IPS-NIHi11 (cell line): Measurements from ENCODE around the gene TMEM144.
"Not testable (repeated sequence)": the region's sequence is repeated elsewhere in the genome, so short reads cannot be mapped to it uniquely, and the experiment has no call there.

Experiments
- DNase-seq: peaks from one replicate; pipeline ENCODE4 v3.0.0; 2012; ENCODE audit warnings: mixed read lengths, low spot score

The TMEM144 gene

DNA sequence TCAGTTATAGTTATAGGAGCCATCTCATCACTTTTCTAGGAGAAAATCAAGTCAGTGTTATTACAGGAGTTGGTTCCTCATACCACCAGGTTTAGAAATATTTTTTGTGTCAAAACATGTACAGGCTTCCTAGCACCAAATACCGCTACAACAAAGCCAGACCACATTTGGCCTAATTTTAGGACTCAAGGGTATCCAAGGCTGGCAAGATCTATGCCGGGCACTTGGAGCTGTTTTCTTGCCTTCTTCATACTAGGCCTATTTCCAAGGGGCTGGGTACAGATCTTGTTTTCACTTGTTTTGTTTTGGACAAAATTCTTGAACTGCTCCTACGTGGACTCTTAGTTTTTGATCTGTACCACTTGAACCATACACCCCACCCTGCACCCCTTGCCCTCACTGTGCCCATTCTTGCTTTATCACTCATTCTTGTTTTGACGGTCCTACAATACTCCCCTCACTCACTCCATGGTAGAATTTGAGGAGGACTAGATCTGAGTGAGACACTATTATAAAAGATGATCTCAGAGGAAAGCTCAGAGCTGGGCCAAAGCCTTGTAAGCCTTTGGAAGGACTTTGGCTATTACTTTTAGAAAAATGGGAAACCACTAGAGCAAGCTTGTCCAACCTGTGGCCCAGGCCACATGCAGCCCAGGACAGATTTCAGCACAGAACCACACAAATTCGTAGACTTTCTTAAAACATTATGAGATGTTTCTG, 17.7 kb upstream of the TMEM144 start:
- DNase-seq: no peak

DNA sequence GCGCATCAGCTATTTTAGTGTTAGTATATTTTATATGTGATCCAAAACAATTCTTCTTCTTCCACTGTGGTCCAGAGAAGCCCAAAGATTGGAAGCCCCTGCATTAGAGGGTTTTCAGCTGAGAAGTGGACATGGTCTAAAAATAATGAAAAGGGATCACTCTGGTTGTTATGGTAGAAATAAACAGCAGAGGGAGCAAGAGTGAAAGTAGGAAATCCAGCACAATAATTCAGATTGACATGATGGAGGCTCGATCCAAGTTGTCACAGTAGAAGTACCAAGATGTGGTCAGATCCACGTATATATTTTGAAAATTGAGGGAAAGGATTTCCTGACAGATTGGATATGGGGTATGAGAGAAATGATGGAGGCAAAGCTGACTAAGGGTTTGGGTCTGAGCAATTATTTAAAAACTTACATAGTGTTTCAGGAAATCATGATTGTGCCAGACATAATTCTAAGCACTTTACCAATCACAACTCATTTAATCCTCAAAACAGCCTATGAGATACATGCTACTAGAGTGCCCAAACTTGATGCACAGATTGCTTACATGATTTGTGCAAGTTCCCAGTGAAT, 17.0 kb upstream of the TMEM144 start:
- peak; percentile 65 for DNase-seq

DNA sequence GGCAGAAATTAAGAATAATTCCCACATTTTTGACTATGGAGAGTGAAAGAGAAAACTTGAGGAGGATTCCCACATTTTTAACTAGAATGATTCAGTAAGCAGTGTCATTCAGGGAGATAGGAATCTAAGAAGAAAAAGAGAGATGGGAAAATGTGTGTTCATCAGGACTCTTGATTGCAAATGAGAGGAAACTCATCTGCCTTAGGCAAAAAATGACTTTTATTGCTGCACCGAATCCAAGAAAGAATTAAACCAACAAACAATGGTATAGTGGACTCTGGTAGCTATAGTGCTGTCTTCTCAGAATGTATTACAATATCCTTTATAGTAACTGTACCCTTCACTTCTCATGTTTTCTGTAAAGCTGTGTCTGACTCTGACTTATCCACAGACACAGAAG, 15.0 kb upstream of the TMEM144 start:
- no peak for DNase-seq

DNA sequence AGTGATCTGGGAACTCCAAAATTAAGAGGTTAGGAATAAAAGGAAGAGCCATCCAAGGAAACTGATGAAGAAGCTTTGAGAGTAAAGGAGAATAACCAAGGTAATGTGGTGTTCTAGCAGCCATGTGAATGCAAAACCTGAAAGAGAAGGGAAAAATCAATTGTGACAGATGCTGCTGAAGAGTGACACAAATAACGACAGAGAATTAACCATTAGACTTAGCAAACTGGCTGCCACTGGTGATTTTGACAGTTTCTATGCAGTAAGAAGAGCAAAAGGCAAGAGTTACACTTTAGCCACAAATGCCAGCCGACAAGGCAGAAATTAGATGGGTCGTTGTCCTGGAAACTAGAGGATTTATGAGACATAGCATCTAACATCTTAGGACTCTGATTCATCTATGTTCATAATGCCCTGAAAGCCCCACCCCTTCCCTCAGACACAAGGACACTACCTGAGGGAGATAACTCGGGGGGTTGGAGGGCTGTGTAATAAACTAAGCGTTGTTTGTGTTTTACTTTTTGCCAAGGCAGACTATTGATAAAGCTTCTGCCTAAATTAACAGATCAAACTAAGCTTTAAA, 13.0 kb upstream of the TMEM144 start:
- DNase-seq: no peak

DNA sequence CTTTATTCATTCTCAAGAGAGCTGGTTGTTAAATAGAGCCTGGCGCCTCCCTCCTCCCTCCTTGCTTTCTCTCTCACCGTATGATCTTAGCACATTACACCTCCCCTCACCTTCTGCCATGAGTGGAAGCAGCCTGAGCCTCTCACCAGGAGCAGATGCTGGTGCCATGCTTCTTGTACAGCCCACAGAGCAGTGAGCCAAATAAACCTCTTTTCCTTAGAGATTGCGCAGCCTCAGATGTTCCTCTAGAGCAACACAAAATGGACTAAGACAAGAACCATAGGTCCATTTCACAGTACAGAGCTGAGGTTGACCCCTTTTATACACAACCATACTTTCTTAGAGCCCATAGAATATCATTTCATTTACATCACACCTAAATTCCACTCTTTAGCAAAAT, 10.1 kb upstream of the TMEM144 start:
- no peak for DNase-seq

DNA sequence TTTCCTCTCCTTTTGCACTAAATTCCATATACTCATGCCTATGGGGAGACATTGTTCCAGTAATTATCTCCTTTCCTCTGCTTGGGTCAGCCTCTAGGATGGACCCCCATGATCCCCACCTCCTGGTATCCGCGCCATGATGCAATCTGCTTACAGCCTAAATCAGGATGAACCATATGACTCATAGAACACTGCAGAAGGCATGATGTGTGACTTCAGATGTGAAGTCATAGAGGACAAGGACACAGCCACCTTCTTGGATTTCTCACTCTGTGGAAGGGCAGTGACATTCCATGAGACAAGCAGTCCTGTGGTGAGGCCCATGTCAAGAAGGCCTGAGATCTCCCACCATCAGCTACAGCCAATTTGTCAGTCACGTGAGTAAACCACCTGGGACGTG, 9.0 kb upstream of the TMEM144 start:
- no peak for DNase-seq

DNA sequence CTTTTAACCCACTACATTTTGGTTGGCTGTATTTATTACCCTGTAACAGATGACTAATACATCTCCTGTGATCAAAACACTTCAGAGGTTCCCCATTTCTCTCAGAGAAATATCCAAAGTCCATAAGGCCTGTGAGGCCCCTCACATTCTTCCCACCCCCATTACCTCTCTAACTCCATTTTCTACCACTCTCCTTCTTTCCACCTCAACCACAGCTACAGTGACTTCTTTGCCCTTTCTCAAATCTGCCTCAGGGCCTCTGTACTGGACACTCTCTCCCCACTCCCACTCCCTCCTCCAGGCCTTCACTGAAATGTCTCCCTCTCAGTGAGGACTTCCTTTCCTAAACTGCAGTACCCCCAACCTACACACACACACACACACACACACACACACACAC, 8.4 kb upstream of the TMEM144 start:
- DNase-seq: no peak

DNA sequence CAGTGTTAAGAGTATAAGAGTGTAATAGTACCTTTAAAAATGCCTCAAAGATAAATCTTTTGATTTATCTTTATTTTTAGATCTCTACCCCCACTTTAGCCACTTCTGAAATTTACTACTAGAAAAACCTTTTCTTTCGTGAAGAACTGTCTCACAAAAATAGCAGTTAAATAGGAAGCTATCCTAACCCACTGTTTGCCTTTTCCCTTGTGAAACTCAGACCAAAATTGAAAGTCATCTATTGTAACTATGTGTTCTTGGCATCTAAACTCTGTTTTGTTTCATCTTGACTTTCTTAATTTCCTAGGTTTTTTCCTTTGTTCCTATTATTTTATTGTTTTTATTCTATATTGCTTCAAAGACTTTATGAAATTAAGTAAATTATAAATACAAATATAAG, 7.8 kb upstream of the TMEM144 start:
- DNase-seq: no peak

DNA sequence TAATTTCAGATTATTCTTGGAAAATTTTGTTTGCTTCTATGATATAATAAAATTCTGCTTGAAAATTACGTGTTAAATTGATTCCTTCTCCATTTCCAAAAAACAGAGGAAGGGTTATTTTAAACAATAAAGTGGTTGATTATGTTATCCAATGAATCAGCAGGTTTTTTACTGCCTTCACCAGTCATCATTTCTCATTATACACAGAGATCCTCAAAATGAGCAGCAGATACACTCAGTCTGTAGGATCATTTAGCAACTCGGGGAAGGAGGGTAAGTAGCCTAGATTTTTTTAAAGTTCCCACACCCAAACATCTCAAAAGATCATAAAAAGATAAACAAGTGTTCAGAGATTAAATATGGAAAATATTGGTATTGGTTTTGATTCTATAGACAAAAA, 6.8 kb upstream of the TMEM144 start:
- DNase-seq: no peak

DNA sequence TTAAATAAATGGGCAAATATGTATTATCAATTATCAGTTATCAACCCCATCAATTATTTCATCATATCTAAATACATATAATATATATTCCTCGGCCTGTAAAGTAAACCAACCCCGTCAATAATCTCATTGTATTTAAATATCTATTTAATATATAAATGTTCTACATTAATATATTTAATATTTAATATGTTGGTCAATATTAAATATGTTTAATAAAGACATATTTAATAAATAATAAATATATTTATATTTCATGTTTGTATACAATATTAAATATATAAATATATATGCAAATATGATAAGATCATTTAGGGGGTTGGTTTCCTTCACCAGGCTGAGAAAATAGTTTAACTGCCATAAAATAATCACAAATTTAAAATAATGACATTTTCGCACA, 6.4 kb upstream of the TMEM144 start:
- DNase-seq: no peak

DNA sequence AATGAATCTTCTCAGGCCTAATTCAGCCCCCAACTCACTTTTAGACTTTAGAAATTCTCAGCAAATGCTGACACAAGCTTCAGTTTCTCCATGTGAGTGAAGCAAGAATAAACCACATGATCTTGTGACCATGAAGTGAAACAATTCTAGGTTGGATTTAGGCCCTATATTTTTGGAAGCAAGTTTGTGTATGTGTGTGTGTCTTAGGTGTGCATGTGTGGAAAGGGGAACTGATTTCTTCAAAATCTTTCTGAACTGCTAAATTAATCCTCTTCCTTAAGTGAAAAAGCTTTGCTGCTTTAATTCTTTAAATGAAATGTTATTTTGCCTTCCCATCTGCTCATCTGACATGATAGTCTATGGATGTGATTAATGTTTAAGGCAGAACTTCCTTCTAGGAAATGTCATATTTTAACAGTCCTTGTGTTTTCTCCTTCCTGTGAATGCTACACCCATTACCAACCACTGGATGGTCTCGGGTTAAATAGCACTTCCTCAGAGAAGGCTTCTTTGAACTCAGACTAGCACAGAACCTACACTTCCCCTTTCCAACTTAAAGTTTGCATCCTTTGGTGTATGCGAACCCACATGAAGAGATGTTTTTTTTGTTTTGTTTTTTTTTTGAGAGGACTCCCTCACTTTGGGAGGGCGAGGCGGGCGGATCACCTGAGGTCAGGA, 1.2 kb upstream of the TMEM144 start:
- no peak for DNase-seq

DNA sequence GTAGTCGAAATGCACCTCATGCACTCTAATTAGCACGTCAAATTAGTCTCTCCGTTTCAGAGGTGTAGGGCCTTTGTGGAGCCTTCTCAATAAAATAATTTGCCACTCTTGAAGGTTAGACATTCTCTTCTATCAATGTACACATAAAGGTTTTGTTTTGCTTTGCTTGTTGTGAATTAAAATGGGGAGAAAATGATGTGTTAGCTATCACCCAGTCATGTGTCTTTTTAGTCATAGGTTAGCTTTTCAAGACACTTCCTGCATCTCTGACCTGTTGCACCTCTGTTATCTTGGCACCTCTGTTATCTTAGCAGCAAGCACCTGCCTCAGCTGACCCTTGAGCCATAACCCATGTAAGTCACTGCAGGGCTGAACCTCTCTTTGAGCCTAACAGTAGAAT, 936 bp downstream of the TMEM144 start:
- DNase-seq: no peak

DNA sequence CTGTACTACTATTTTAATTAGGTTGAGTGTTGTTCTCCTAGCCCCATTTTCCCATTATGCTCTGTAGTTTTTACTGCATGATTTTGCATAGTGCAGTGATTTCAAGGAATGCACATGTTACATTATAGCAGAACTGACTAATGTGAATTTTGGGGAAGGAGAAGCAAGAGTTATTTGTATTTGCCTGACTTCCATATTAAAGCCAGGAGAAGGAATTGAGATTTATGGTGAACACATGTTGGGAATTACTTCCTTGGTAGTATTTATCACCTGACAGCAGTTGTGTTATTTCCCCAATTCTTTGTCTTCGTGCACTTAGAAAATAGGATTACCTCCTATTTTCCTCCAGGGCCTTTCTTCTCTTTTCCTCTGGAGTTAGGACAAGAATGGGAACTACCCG, 3.2 kb downstream of the TMEM144 start:
- DNase-seq: no peak

DNA sequence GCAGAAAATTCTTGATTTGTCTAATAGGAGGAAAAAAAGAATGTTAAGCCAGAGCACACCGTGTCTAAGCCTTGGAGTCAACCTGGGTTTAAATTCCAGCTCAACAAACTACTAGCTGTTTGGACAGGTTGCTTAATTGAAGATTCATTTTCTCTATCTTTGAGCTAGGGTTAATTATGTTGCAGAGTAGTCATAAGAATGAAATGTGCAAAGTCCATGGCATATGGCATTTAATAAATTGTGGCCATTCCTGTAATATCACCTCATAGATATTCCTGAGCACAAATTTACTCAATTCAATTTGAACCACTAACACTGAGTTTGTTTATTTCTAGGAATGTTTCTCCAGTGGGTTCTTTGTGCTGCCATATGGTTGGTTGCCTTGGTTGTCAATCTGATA, 4.6 kb downstream of the TMEM144 start:
- DNase-seq: no peak

DNA sequence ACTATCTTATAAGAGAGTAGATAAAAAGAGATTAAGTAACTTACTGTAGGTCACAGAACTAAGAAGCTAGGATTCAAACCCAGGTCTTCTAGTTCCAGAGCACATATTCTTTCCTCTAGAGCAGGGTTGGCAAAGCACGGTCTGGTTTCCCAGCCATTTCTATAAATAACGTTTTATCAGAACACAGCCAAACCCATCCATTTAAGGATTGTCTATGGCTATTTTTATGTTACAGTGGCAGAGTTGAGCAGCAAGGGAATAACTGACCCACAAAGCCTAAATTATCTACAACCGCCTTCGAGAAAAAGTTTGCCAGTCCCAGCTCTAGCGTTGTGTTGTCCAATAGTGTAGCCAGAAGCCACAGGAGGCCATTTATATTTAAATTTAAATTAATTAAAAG, 7.5 kb downstream of the TMEM144 start:
- no peak for DNase-seq

DNA sequence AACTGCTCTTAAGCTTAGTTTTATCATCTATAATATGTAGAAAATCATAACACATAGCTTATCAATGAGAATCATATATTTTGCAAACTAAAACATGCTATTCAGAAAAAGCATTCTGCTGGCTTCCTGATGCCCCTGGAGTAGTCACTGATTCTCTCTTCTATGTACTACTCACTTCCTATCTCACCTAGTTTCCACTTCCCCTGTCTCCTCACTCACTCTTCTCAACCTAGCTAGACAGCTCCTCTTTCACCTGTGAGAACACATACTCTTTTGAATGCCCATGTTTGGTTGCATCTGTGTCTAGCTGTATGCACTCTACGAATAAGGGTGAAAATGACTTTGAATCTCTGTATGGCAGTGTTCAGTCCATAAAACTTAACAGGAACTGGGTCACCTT, 9.3 kb downstream of the TMEM144 start:
- no peak for DNase-seq

DNA sequence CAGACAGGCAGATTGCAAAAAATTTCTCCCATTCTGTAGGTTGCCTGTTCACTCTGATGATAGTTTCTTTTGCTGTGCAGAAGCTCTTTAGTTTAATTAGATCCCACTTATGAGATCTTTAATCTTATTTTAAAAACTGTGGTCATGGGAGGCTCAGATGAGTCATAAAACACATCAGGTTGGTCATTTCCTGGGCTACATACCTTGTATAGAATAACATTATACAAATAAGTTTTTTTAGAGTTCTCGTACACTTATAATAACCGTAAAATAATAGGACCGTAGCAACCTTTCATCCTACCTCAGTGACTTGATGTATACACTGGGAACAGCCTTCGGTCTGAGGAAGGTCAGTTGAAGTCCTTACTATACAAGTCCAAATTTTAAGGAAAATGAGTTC, 14.0 kb downstream of the TMEM144 start:
- not testable (repeated sequence) for DNase-seq

DNA sequence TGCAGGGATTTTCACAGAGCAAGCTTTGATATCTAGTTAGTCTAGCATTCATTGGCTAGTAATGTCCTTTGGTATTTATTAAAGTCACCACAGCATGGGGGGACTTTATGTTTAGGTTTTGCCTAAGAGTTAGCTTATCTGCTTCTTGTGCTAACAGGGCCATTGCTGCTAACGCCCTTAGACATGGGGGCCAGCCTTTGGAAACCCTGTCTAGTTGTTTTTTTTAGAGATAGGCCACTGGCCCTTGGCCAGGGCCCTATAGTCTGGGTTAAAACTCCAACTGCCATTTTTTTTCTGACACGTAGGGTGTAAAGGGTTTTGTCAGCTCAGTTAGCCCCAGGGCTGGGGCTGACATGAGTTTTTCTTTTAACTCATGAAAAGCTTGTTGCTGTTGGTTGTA, 14.7 kb downstream of the TMEM144 start:
- not testable (repeated sequence) for DNase-seq

DNA sequence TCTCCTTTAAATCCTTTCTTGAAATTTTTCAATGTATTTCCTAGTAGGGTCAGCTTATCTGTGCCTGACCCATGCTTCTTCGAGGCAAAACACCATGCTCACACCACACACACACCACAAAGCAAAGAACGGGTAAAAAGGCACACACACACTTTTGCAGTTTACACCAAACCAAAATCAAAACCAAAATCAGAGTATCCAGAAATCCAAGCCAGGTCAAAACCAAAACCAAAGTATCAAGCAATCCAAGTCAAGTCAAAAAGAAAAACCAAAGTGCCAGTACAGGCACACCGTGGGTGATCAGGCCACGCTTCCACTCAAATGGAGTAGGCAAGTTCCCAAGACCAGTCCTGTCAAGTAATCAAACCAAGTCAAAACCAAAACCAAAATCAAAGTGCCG, 17.6 kb downstream of the TMEM144 start:
- not testable (repeated sequence) for DNase-seq

DNA sequence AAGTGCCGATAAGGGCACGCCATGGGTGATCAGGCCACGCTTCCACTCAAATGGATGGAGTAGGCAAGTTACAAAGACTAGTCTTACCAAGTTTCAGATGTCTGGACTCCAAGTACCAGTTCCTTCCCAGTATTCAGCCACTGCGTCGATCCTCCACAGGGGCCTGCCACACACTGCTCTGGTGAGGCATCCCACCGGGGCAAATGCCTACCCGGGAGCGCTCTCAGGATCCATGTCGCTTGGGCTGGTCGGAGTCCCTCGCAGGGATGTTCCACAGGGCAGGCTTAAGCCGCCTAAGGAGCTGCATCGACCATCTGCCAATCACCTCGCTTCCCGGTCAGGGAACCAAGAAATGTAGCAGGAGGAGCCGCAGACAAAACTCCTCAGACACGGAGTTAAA, 18.1 kb downstream of the TMEM144 start:
- not testable (repeated sequence) for DNase-seq

DNA sequence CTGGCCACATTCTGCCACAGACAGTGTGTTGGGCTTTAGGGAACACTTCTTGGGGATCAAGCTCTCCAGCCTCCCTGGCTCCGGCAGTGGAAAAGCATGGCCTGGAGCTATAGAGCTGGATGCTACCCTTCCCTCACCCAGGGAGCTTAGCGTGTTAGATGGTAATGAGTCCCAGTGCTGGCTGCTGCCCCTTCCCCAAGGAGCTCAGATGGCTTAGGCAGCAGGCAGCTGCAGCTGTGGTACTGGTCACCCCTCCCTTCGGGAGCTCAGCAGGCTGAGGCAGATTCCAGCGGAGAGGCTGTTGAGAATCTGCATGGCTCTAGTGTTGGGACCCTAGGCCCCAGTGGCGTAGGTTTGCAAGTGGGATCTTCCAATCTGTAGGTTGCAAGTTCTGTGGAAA, 19.5 kb downstream of the TMEM144 start:
- no peak for DNase-seq

DNA sequence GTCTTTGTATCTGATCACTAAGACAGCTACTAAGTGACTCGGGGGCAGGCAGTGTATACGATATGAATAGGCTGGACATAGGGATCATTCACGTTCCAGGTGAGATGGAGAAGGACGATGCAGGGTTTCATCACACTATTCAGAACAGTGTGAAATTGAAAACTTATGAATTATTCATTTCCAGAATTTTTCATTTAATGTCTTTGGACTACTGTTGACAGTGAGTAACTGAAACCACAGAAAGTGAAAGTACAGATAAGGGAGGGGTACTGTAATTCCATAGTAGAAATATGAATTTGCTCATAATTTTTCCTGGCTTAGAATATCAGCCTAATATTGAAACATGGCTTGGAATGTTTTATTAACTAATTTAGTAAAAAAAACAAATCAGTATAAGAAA, 24.4 kb downstream of the TMEM144 start:
- no peak for DNase-seq

DNA sequence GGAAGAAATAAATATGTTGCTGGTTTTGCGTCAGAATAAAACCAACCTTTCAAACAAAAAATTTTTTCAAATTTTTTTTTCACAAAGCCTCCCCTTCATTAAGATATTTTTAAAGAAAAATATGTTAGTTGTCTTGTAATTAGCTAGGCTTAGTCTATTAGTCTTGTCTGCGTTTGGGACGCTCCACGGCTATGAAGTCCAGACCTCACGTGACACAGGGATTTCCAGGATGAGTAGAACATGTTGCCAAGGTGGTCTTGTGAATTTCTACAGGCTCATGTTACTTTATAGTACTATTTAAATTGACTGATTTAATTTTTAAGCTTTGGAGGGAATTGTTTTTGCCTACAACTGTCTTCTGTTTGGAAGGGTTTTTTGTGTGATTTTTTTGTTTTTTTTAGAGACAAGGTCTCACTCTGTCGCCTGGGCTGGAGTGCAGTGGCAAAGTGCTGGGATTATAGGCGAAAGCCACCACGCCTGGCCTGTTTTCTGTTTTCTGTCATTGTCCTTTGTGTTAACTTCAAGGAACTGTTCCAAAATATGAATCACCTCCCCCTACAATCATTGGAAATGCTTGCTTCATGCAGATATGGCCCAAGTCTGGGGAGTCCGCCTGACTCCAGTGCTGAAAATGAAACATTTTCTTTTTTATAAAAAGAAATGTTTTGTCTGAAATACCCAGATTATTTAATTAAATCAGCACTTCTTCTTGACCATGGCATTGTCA, 26.2 kb downstream of the TMEM144 start:
- no peak for DNase-seq
